GM21447 (cell line): Measurements from ENCODE around the gene TTC32.
"Not testable (repeated sequence)": the region's sequence is repeated elsewhere in the genome, so short reads cannot be mapped to it uniquely, and the experiment has no call there.

Experiments
- ATAC-seq: cut with Tn5 transposase; IDR thresholded peaks from one replicate; pipeline ENCODE4 v1.9.1; 2021; ENCODE audit not compliant: unreplicated experiment

TTC32 gene

GRCh38 chr2:19901442-19902215 lies at the start of gene TTC32:
TTC32 (minus strand) TSS chr2:19901983; CDS start chr2:19901854, 129 bp downstream.
- ATAC-seq: peak; percentile 82

GRCh38 chr2:19949071-19949470 lies 47.3 kb upstream of the TTC32 start:
- no peak for ATAC-seq

- ATAC-seq: no peak
Measured at GRCh38 chr2:19947184-19947940, 45.6 kb upstream of the TTC32 start.

- no peak for ATAC-seq
Measured at GRCh38 chr2:19944205-19944845, 42.5 kb upstream of the TTC32 start.

GRCh38 chr2:19943189-19943588 lies 41.4 kb upstream of the TTC32 start:
- ATAC-seq: no peak

GRCh38 chr2:19942199-19942598 lies 40.4 kb upstream of the TTC32 start:
- no peak for ATAC-seq

- no peak for ATAC-seq
Measured at GRCh38 chr2:19937004-19937403, 35.2 kb upstream of the TTC32 start.

- no peak for ATAC-seq
Measured at GRCh38 chr2:19936203-19936602, 34.4 kb upstream of the TTC32 start.

GRCh38 chr2:19933351-19933981 lies 31.7 kb upstream of the TTC32 start:
- ATAC-seq: no peak

- no peak for ATAC-seq
Measured at GRCh38 chr2:19932928-19933327, 31.1 kb upstream of the TTC32 start.

GRCh38 chr2:19929226-19929625 lies 27.4 kb upstream of the TTC32 start:
- ATAC-seq: no peak

GRCh38 chr2:19927816-19928215 lies 26.0 kb upstream of the TTC32 start:
- not testable (repeated sequence) for ATAC-seq

GRCh38 chr2:19924526-19924925 lies 22.7 kb upstream of the TTC32 start:
- not testable (repeated sequence) for ATAC-seq

- ATAC-seq: not testable (repeated sequence)
Measured at GRCh38 chr2:19922188-19922587, 20.4 kb upstream of the TTC32 start.

GRCh38 chr2:19916385-19916950 lies 14.7 kb upstream of the TTC32 start:
- no peak for ATAC-seq

- no peak for ATAC-seq
Measured at GRCh38 chr2:19914266-19914975, 12.6 kb upstream of the TTC32 start.

GRCh38 chr2:19911808-19912509 lies 10.2 kb upstream of the TTC32 start:
- ATAC-seq: no peak

- ATAC-seq: no peak
Measured at GRCh38 chr2:19902216-19902740, 495 bp upstream of the TTC32 start.

GRCh38 chr2:19900931-19901441 lies 797 bp downstream of the TTC32 start:
- peak; percentile 9 for ATAC-seq
